Measurements from ENCODE around the gene KRTAP5-2.

The KRTAP5-2 gene

GRCh38 chr11:1548221-1549070 lies 49.6 kb downstream of the KRTAP5-2 start:
- Histone ChIP-seq H3K4me3 (ENCODE audit: low read length) (no peak overlapping the region), H3K9me3 (ENCODE audit: control insufficient read depth, low read length) (no peaks in the 10 kb centered on the region), H3K4me1 (ENCODE audit: control insufficient read depth, insufficient read depth, low read length) (peaks cover 10% of the 10 kb centered on the region), H3K36me3 (ENCODE audit: control insufficient read depth, insufficient read depth, low read length, severe bottlenecking) (no peaks in the 10 kb centered on the region), H3K9ac (ENCODE audit: low read length) (no peak overlapping the region), H3K27me3 (replicated peaks; ENCODE audit: control insufficient read depth, insufficient read depth, low read length) (peaks cover 35% of the 10 kb centered on the region)
- peak; percentile 67 for DNase-seq (ENCODE audit: low read depth)

GRCh38 chr11:1547467-1548098 lies 50.5 kb downstream of the KRTAP5-2 start:
- Histone ChIP-seq H3K36me3 (ENCODE audit: control insufficient read depth, insufficient read depth, low read length, severe bottlenecking) (no peaks in the 10 kb centered on the region), H3K4me1 (ENCODE audit: control insufficient read depth, insufficient read depth, low read length) (peaks cover 10% of the 10 kb centered on the region), H3K4me3 (ENCODE audit: low read length) (no peak overlapping the region), H3K9ac (ENCODE audit: low read length) (no peak overlapping the region), H3K9me3 (ENCODE audit: control insufficient read depth, low read length) (no peaks in the 10 kb centered on the region), H3K27me3 (replicated peaks; ENCODE audit: control insufficient read depth, insufficient read depth, low read length) (peaks cover 34% of the 10 kb centered on the region)
- DNase-seq (ENCODE audit: low read depth): no peak

All from adipocyte (in vitro differentiated cells).